HT1080 (cell line): Measurements from ENCODE around the gene TRMT11. TPM values are rescaled to one million over a fixed set of nuclear protein-coding genes. Genes with fewer than 3 reads are reported as not detected.

Experiments used
- DNase-seq: peaks from one replicate; pipeline ENCODE4 v3.0.0-alpha.2; 2015; ENCODE audit warnings: low read depth
- small RNA-seq: library from RNA; depleted of rRNA; stranded (forward); fragments of <200 nt; gene quantifications from one replicate; pipeline ENCODE3, GENCODE V24; 2014
- total RNA-seq: library from RNA; depleted of rRNA; stranded (reverse); fragments of >200 nt; shearing (Covaris generic); gene quantifications from 2 replicates; pipeline ENCODE4 v1.2.3, GENCODE V29; 2014; rRNA removed

TRMT11 gene
- total RNA-seq, 1 experiment from 2014 or later = 15.8 TPM

DNA sequence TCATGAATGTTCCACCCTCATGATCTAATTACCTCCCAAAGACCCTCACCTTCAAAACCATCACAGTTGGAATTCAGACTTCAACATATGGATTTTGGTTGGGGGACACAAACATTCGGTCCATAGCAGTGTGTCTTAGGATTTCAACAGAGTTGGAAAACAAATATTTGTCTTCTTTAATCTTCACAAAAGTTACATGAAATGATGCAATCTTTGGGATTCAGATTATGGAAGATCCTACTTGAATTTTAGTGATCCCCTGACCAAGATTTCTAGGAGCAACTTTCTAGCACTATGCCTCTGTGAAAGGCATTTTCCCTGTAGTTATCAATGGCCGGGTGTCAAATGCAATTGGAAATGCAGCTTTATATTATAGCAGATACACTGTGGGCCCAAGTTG, 86.5 kb downstream of the TRMT11 start:
- DNase-seq = no peak

DNA sequence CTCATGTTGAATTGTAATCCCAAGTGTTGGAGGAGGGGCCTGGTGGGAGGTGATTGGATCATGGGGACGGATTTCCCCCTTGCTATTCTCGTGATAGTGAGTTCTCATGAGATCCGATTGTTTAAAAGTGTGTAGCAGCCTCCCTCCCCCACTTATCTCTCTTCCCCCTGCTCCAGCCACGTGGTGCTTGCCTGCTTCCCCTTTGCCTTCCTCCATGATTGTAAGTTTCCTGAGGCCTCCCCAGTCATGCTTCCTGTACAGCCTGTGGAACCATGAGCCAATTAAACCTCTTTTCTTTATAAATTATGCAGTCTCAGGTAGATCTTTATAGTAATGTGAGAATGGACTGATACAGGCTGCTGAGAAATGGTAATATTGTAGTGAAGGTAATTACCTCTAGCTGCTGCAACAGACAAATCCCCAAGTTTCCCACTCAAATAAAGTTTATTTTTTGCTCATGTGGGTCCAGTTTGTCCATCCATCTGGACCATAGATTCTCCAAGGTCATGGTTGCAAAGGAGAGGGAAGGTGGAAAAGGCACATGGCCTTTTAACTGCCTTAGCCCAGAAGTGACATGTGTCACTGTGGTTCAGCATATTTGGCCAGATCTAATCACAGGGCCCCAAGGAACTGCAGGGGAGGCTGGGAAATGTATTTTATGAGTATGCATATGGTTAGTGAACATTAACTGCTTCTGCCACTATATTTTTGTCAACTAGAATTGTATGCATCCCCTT, 89.2 kb downstream of the TRMT11 start:
- no peak for DNase-seq

DNA sequence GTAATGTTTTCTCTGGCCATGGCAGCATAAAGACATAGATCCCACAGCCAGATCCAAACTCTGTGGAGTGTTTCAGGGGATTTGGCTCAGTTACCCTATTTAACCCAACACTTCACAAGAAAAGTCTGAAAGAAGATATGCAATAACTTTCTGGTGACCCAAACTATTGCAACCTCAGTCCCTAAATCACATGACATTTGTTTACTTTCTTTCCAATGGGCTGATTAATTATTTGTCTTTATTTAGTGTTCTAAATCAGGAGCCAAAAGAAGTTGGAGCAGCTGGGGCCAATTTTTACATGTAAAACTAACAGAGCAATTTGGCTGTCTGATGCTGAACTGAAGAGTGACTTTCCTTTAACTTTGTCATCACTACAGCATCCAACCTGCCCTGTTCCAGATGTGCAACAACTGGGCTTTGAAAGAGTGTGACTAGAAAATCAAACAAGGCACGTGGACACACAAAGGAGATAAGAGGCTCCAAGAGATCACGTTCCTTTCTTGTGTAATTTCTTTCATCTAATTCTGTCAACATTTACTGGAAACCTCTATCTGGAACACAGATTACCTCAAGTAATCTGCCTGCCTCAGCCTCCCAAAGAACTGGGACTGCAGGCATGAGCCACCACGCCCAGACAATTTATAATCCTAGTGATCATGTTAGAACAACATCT, 90.8 kb downstream of the TRMT11 start:
- no peak for DNase-seq

DNA sequence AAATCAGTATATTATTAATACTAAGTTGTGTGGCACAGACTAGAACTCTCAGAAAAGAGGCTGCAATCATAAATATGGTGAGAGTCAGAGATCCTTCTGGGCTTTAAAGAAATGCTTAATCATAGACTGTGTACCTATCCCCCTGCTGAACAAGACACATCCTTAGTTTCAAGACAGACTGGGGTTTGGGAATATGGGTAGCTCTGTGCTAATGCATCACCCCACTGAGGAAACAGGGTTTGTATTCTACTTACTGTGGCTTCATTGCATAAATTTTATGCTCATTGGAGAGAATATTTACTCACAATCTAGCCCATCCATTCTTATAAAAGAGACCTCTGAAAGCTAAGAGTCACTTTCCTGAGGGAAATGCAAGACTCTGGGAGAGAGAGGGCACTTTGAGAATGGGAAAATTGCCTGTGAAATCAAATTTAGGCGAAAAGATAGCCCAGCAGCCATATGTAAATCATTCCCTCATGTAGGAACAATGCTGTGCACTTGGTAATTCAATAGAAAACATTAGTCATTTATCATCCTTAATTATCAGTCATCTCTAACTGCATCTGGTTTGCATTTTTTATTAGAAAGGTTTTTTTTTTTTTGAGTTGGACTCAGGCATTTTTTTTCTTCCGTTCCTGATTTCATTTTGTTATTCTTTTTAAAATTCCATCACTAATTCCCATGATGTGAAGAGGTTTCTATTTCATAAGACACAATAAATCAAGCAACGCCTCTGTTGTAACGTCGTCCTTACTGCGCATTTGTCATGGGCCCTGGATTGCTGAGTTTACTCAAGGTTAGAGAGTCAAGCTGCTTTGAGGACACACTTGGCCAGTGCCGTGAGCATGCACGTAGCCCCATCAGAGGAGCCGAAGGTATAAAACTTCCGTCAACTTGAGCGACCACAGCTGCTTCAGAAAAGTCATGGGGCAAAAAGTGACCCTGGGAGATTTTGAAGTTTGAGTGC, 91.8 kb downstream of the TRMT11 start:
- no peak for DNase-seq

DNA sequence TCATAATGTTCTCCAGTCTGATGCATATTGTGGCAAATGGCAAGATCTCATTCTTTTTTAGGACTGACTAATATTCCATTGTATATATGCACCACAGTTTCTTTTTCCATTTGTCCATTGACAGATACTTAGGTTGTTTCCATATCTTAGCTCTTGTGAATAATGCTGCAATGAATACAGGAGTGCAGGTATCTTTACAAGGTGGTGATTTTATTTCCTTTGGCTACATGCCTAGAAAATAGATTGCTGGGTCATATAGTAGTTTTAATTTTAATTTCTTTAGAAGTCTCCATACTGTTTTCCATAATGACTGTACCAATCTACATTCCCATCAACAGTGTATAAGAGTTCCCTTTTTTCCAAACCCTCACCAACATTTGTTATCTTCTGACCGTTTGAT, 97.5 kb downstream of the TRMT11 start:
- DNase-seq = no peak

DNA sequence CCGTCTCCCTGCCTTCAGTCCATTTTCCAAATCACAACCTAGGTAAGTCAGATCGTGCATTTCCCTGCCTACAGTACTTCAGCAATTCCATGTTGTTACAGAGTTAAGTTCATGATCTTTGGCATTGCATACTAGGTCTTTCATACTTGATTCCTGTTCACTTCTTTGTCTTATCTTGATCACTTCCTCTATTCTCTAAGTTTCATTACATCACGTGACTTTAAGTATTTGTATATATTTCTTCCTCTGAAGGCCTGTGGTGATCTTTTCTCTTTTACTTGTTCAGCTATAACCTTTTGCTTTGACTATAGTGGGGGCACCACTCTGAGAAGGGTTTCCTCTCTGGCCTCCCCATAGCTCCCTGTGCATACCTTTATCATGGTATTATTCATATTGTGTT, 100.2 kb downstream of the TRMT11 start:
- no peak for DNase-seq

Small RNAs within 50 kb of the gene (small RNA-seq; reads per million reads assigned to genes)
- not detected for gene RNA5SP216

Other genes with a start within 250 kb of the TRMT11 start
- 0.16 and 0.23 TPM in 2 replicates for gene HEY2, start 236.9 kb upstream of the TRMT11 start, total RNA-seq
- gene NCOA7, start 195.6 kb upstream of the TRMT11 start, total RNA-seq = 5.0 and 5.3 TPM in 2 replicates
- 8.7 and 10.0 TPM in 2 replicates for gene HINT3, start 29.8 kb upstream of the TRMT11 start, total RNA-seq